ENCODE results near the gene HTT. TPM values are rescaled to one million over a fixed set of nuclear protein-coding genes. Genes with fewer than 3 reads are reported as not detected.

Gene HTT
- total and polyA plus RNA-seq, 2 of the 8 experiments (the other 6 are each of a cell fraction or from before 2014, with no cell fraction given) = 24.0 to 71.0 TPM

DNA sequence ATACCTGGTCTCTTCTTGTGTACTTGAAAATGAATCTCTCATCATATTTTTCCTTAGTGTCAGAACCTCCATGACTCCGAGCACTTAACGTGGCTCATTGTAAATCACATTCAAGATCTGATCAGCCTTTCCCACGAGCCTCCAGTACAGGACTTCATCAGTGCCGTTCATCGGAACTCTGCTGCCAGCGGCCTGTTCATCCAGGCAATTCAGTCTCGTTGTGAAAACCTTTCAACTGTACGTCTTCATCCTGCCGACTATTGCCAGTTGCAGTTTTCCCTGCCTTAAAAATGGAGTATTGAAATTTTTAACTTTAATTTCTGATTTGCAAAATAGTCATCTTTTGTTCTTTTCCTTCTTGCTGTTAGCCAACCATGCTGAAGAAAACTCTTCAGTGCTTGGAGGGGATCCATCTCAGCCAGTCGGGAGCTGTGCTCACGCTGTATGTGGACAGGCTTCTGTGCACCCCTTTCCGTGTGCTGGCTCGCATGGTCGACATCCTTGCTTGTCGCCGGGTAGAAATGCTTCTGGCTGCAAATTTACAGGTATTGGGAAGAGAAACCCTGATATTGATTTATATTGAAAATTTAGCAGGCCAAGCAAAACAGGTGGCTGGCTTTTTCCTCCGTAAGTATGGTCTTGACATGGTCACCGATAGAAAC is 132.1 kb downstream of the HTT start:
- no peak overlapping the region for H3K4me2 ChIP-seq (ENCODE audit: insufficient read depth in 1 of 2, low read depth in 2 of 2, low read length in 2 of 2)
- no peak overlapping the region for H3K4me3 ChIP-seq (ENCODE audit: extremely low read depth in 1 of 4, insufficient read depth in 2 of 4, low read depth in 3 of 4, low read length in 4 of 4)
- no peak overlapping the region for H3K27ac ChIP-seq (ENCODE audit: low read depth, low read length)
- no peaks in the 10 kb centered on the region for H3K23me2 ChIP-seq (ENCODE audit: low read depth, low read length)
- peaks cover 12 to 33% (median 26%) of the 10 kb centered on the region in 4 experiments; a peak in 7 of 8 replicates for H3K36me3 ChIP-seq (ENCODE audit: control insufficient read depth in 2 of 4, insufficient read depth in 4 of 4, low read length in 3 of 4)
- H2BK5ac ChIP-seq (ENCODE audit: low read depth, low read length) = no peak overlapping the region
- no peak overlapping the region for H2AK5ac ChIP-seq (ENCODE audit: low read depth, low read length)
- CTCF ChIA-PET (ENCODE audit: partially characterized antibody) = no interaction called here
- H2BK120ac ChIP-seq (replicated peaks; ENCODE audit: low read depth, low read length) = no peak overlapping the region
- H2BK20ac ChIP-seq (ENCODE audit: low read length) = no peak overlapping the region
- FAIRE-seq (no peak), DNase-seq (ENCODE audit: low read depth in 1 of 2, low spot score in 2 of 2) (no peak)
- H3K9me3 ChIP-seq (ENCODE audit: insufficient read depth in 2 of 2, low read depth in 1 of 2, low read length in 1 of 2) = no peaks in the 10 kb centered on the region
- H3K4me1 ChIP-seq (replicated peaks in 1 of 4; ENCODE audit: control insufficient read depth in 3 of 4, insufficient read depth in 4 of 4, low read length in 3 of 4) = no peaks in the 10 kb centered on the region
- H2BK15ac ChIP-seq (ENCODE audit: low read length) = no peak overlapping the region
- H2BK12ac ChIP-seq (ENCODE audit: low read depth, low read length) = no peak overlapping the region
- H2AFZ ChIP-seq (ENCODE audit: low read length) = no peak overlapping the region
- H4K91ac ChIP-seq (replicated peaks; ENCODE audit: insufficient read length, low read length) = no peak overlapping the region
- no peak overlapping the region for H3K18ac ChIP-seq (ENCODE audit: extremely low read depth, low read length)
- H3K4ac ChIP-seq (replicated peaks; ENCODE audit: insufficient read length, low read depth, low read length) = no peak overlapping the region
- 90% methylated on average over 18 of the region's 18 CpGs; no CpG with 5 or more reads in 1 of the 2 experiments for WGBS, 2 experiments (ENCODE audit: extremely low coverage in 1 of 2, insufficient coverage in 1 of 2, insufficient read length in 1 of 2, insufficient replicate concordance in 2 of 2, low coverage in 1 of 2, low lambda C conversion rate in 2 of 2, missing lambda C conversion rate in 1 of 2)
- H3K23ac ChIP-seq (ENCODE audit: insufficient read length) = no peak overlapping the region
- H4K20me1 ChIP-seq (replicated peaks in 1 of 2; ENCODE audit: control insufficient read depth in 1 of 2, insufficient read depth in 2 of 2, low read length in 2 of 2) = peaks cover 0 to 4% of the 10 kb centered on the region in 2 experiments
- no peak overlapping the region for H4K8ac ChIP-seq (ENCODE audit: extremely low read depth, insufficient read depth, low read length)
- no peak overlapping the region for H3K9ac ChIP-seq (replicated peaks in 1 of 4; ENCODE audit: extremely low read depth in 1 of 4, low read depth in 3 of 4, low read length in 3 of 4)
- H3K14ac ChIP-seq (ENCODE audit: insufficient read length) = no peak overlapping the region
- POLR2A ChIA-PET (ENCODE audit: partially characterized antibody) = no interaction called here
- H3K79me2 ChIP-seq (ENCODE audit: control insufficient read depth in 1 of 2, insufficient read depth in 2 of 2, low read length in 2 of 2) = no peaks in the 10 kb centered on the region
- H3K56ac ChIP-seq (replicated peaks; ENCODE audit: insufficient read length, low read depth, low read length) = no peak overlapping the region
- H4K5ac ChIP-seq (ENCODE audit: insufficient read length, low read depth, low read length) = no peak overlapping the region
- no peaks in the 10 kb centered on the region for H3K27me3 ChIP-seq (replicated peaks in 1 of 4; ENCODE audit: control insufficient read depth in 3 of 4, extremely low read depth in 1 of 4, insufficient read depth in 3 of 4, low read length in 3 of 4)
- no peaks in the 10 kb centered on the region for H3K79me1 ChIP-seq (ENCODE audit: low read depth, low read length)
- no peak for TF ChIP-seq NRF1 (IDR thresholded peaks at IDR 0.05; ENCODE audit: low read depth, low read length)
- no peak for TF ChIP-seq POLR2A (IDR thresholded peaks at IDR 0.05; ENCODE audit: control extremely low read depth in 1 of 2, low read depth in 2 of 2, low read length in 2 of 2)
- TF ChIP-seq, protein P1, sequence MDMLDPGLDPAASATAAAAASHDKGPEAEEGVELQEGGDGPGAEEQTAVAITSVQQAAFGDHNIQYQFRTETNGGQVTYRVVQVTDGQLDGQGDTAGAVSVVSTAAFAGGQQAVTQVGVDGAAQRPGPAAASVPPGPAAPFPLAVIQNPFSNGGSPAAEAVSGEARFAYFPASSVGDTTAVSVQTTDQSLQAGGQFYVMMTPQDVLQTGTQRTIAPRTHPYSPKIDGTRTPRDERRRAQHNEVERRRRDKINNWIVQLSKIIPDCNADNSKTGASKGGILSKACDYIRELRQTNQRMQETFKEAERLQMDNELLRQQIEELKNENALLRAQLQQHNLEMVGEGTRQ (IDR thresholded peaks at IDR 0.05; ENCODE audit: low read length) = no peak
- TF ChIP-seq RXRA (IDR thresholded peaks at IDR 0.05; ENCODE audit: insufficient read depth, low read depth, low read length) = no peak
- no peak for TF ChIP-seq HDAC6 (IDR thresholded peaks at IDR 0.05; ENCODE audit: low read depth, low read length)
- TF ChIP-seq ATF2 (IDR thresholded peaks at IDR 0.05; ENCODE audit: low read length) = no peak
- no peak for TF ChIP-seq ASH2L (IDR thresholded peaks at IDR 0.05; ENCODE audit: low read length)
- no peak for TF ChIP-seq BCL11A (IDR thresholded peaks at IDR 0.05; ENCODE audit: low read depth in 2 of 2, low read length in 2 of 2)
- TF ChIP-seq, protein P2, sequence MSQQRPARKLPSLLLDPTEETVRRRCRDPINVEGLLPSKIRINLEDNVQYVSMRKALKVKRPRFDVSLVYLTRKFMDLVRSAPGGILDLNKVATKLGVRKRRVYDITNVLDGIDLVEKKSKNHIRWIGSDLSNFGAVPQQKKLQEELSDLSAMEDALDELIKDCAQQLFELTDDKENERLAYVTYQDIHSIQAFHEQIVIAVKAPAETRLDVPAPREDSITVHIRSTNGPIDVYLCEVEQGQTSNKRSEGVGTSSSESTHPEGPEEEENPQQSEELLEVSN (IDR thresholded peaks at IDR 0.05) = no peak
